ENCODE measurements around the gene NCS1.
A peak's percentile ranks its signal among the peaks of the same experiment; 100 is the strongest.

Gene NCS1

DNA sequence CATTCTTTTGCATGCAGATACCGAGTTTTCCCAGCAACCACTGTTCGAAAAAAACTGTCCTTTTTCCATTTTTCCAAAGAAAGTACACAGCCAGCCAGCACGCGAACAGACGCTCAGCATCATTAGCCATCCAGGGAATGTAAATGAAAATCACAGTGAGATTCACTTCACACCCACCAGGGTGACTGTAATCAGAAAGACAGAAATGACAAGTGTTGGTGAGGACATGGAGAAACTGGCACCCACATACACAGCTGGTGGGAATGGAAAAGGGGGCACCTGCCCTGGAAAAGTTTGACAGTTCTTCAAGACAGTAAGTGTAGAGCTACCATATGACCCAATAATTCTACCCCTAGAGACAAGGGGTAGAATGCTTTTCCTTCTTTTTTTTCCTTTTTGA, 25.0 kb upstream of the NCS1 start:
- no peak for DNase-seq (ENCODE audit: low read depth in 2 of 2)

DNA sequence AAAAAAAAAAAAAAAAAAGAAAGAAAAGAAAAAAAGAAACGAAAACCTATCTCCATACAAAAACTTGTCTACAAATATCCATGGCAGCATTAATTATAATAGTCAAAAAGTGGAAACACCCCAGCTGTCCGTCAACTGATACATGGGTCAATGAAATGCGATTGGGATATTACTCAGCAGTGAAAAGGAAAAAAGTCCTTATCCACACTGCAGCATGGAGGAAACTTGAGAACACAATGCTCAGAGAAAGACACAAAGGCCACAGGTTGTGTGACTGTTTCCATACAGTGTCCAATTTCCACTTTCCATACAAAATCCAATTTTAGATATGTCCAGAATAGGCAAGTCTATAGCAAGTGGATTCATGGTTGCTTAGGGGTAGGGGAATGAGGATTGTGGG, 24.3 kb upstream of the NCS1 start:
- no peak for DNase-seq (ENCODE audit: low read depth in 2 of 2)

- DNase-seq (ENCODE audit: low read depth in 2 of 2): no peak
These were observed 23.2 kb upstream of the NCS1 start for GRCh38 chr9:130149031-130149430.

DNA sequence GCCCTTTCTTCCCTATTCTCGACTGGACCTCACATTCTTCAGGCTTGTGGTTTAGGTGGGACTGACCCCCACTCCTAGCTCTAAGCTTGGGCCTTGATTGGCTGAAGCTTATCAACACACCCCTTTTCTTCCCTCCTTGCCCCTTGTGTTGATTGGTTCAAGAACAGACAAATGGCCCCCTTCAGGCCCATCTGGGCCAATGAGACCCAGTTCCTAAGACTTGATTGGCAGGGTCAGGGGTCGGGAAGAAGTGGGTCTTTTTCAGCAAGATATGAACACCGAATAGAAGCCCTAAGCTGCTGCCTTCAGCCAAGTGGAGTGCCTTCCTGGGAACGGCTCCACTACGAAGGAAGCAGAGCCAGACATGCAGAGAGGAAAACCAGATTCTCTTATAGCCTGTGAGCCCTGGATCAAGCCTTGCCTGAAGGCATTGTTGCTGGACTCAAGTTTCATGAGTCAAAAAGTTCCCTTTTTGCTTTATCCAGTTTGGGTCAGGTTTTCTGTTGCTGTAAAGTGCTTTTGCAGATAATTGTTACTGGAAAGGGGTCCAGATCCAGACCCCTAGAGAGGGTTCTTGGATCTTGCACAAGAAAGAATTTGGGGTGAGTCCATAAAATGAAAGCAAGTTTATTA, 22.4 kb upstream of the NCS1 start:
- DNase-seq (ENCODE audit: low read depth in 2 of 2): no peak

- no peak for DNase-seq (ENCODE audit: low read depth in 2 of 2)
These were observed 21.3 kb upstream of the NCS1 start for GRCh38 chr9:130150779-130151382.

- DNase-seq (ENCODE audit: low read depth in 2 of 2): no peak
These were observed 17.4 kb upstream of the NCS1 start for GRCh38 chr9:130154816-130155215.

GRCh38 chr9:130155647-130156046, 16.6 kb upstream of the NCS1 start:
- DNase-seq (ENCODE audit: low read depth in 2 of 2): no peak

GRCh38 chr9:130156672-130157071, 15.5 kb upstream of the NCS1 start:
- no peak for DNase-seq (ENCODE audit: low read depth in 2 of 2)

GRCh38 chr9:130157079-130157478, 15.1 kb upstream of the NCS1 start:
- no peak for DNase-seq (ENCODE audit: low read depth in 2 of 2)

- no peak for DNase-seq (ENCODE audit: low read depth in 2 of 2)
These were observed 14.2 kb upstream of the NCS1 start for GRCh38 chr9:130158001-130158400.

GRCh38 chr9:130159057-130159456, 13.1 kb upstream of the NCS1 start:
- no peak for DNase-seq (ENCODE audit: low read depth in 2 of 2)

DNA sequence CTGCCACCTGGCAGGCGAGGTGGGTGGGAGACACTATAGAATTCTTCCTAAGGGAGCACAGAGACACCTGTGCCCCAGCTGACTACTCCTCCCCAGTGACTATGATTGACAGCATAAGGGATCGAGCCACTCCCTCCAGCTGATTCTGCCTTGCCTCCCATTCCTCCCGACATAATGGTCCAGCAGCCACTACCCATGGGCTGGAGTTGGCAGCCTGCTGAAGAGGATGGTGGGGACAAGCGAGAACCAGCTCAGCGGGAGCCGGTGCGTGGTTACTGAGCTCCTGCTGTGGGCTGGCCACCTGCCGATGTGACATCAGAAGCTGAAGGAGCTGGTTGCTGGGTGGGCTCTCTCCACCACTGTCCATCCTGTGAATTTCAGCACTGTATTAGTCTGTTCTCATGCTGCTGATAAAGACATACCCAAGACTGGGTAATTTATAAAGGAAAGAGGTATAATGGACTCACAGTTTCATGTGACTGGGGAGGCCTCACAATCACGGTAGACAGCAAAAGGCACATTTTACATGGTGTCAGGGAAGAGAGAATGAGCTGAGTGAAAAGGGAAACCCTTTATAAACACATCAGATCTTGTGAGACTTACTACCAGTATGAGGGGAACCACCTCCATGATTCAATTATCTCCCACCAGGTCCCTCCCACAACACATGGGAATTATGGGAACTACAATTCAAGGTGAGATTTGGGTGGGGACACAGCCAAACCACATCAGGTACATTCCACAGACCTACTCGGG, 12.1 kb upstream of the NCS1 start:
- DNase-seq (ENCODE audit: low read depth in 2 of 2): no peak

- DNase-seq (ENCODE audit: low read depth in 2 of 2): no peak
These were observed 11.2 kb upstream of the NCS1 start for GRCh38 chr9:130160862-130161470.

- DNase-seq (ENCODE audit: low read depth in 2 of 2): no peak
These were observed 6.6 kb upstream of the NCS1 start for GRCh38 chr9:130165579-130165978.

DNA sequence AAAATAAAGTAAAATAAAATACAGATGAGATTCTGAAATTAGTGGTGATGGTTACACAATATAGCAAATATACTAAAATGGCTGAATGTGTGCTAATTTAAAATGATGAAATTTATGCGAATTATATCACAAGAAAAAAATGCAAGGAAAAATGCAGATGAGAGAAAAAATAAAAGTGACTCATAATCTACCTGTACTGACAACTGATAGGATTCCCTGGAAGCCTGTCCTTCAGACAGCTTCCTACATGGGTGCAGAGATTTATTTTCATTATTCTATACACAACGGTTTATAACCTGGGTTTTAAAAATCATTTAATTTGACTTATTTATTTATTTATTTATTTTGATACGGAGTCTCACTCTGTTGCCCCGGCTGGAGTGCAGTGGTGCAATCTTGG, 5.8 kb upstream of the NCS1 start:
- no peak for DNase-seq (ENCODE audit: low read depth in 2 of 2)

GRCh38 chr9:130167927-130168326, 4.3 kb upstream of the NCS1 start:
- no peak for DNase-seq (ENCODE audit: low read depth in 2 of 2)

DNA sequence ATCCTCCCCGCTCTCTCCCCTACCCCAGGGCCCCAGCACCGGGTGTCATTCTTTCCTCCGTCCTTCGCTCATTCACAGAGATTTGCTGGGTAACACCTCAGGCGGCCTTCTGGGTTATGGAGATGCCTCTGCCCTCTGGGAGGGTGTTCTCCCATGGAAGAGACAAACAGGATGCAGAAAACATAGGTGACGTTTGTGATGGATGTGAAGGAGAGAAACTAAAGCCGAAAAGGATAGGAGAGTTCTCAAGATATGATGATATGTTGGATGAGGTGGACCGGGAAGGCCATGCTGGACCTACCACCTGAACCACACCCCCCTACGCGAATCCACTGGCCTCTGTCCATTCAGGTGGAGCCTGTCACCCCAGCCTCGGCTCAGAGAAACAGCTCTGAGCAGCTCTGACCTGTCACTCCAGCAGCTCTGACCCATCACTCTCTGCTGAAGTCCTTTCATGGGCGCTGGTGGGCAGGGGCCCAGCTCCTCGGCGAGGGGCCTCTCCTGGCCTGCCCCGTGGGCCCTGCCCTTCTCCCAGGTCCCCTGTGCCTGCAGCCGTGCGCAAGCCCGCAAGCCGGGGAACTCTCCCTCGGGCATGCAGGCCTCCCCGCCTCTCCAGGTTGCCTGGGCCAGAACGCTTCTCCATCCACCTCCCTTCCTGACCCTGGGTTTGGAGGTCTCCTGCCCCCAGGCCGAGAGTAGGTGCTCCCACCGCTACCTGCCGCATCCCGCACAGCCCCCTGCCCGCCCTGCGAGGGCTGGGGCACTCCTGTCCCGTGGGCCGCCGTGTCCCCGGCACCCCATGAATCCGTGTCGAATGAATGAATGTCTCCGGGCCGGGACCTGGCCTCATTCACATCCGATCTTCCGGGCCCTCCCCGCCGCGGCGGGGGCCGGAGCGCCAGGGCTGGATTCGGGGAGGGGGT, 717 bp upstream of the NCS1 start:
- no peak for DNase-seq (ENCODE audit: low read depth in 2 of 2)

- DNase-seq (ENCODE audit: low read depth in 2 of 2): peak; percentile 24 to 30
These were observed 858 bp downstream of the NCS1 start for GRCh38 chr9:130172858-130173665.

DNA sequence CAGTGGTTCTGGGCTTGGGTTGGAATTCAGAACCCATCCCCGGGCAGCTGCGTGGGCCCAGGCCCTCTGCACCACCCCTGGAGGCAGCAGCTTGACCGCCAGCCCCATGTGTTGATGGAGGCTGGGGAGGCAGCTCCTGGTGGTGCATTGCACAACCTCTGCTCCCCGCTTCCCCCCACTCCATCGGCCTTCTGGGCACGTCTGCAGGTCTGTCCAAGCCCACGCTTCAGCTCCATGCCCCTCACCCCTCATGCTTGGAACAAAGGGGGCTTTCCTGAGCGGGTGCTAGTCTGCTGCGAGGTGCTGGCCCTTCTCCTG, 1.4 kb downstream of the NCS1 start:
- DNase-seq (ENCODE audit: low read depth in 2 of 2): no peak

DNA sequence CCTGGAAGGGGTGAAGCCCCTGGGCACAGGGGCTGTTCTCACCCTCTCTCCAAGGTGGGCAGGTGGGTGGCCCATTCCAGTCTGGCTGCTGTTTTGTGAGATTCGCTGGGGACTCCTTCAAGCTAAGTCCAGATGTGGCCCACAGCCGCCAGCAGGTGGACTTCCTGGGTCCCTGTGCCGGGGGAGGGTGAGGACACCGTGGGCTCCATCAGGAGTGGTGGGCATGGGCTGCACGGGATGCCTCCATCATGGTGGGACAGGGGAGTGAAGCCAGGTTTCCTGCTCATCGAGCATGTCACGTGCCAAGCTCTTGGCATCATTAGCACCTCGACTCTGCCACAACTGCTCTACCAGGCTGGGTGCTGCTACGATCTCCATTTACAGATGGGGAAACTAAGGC, 1.8 kb downstream of the NCS1 start:
- DNase-seq (ENCODE audit: low read depth in 2 of 2): no peak

GRCh38 chr9:130174920-130175321, 2.7 kb downstream of the NCS1 start:
- no peak for DNase-seq (ENCODE audit: low read depth in 2 of 2)
